BLaER1 treated with 17β-estradiol and CSF1 and Interleukin-3, amounts not matched to agents 10 nM and 100 nM (cell line): ENCODE data around the gene BCAT1.
"Not testable (repeated sequence)": the region's sequence is repeated elsewhere in the genome, so short reads cannot be mapped to it uniquely, and the experiment has no call there.

Experiments used
- H3K27ac ChIP-seq, 11 experiments: shearing (Covaris generic); formaldehyde crosslinking; 2 replicates each; pipeline ENCODE4 v1.8.1; 2022
- H3K27me3 ChIP-seq, 11 experiments: shearing (Covaris generic); formaldehyde crosslinking; 2 replicates each; pipeline ENCODE4 v1.8.1; 2022
- H3K36me3 ChIP-seq, 11 experiments: shearing (Covaris generic); formaldehyde crosslinking; 2 replicates each; pipeline ENCODE4 v1.8.1; 2022
- H3K4me1 ChIP-seq, 10 experiments: shearing (Covaris generic); formaldehyde crosslinking; 2 replicates each; pipeline ENCODE4 v1.8.1; 2022
- H3K4me2 ChIP-seq, 11 experiments: shearing (Covaris generic); formaldehyde crosslinking; 2 replicates each; pipeline ENCODE4 v1.8.1; 2022
- H3K4me3 ChIP-seq, 10 experiments: shearing (Covaris generic); formaldehyde crosslinking; 2 replicates each; pipeline ENCODE4 v1.8.1; 2022
- H3K9ac ChIP-seq, 11 experiments: shearing (Covaris generic); formaldehyde crosslinking; 2 replicates each; pipeline ENCODE4 v1.8.1; 2022
- H3K9me3 ChIP-seq, 11 experiments: shearing (Covaris generic); formaldehyde crosslinking; replicated peaks in 1 of 11; 2 replicates each; pipeline ENCODE4 v1.8.1; 2022
- H4K20me1 ChIP-seq, 11 experiments: shearing (Covaris generic); formaldehyde crosslinking; 2 replicates each; pipeline ENCODE4 v1.8.1; 2022
- Cebpa-rat ChIP-seq, 11 experiments: shearing (Covaris generic); IDR thresholded peaks; 2 replicates each; pipeline ENCODE4 v1.8.1; 2022

The BCAT1 gene

GRCh38 chr12:24881724-24882371 is 67.1 kb downstream of the BCAT1 start:
- no peaks in the 10 kb centered on the region for H3K27me3 ChIP-seq
- peaks cover 0 to 28% (median 0%) of the 10 kb centered on the region in 10 experiments; a peak in 8 of 20 replicates for H3K4me1 ChIP-seq
- H3K9me3 ChIP-seq = no peaks in the 10 kb centered on the region
- no peak overlapping the region for H3K4me3 ChIP-seq
- no peak overlapping the region for H3K4me2 ChIP-seq
- no peak for TF ChIP-seq Cebpa-rat (IDR thresholded peaks at IDR 0.05)
- no peak overlapping the region for H3K9ac ChIP-seq
- H3K27ac ChIP-seq = no peak overlapping the region
- peaks cover 0 to 13% (median 0%) of the 10 kb centered on the region in 11 experiments; a peak in 2 of 22 replicates for H4K20me1 ChIP-seq
- peaks cover 77 to 99% (median 94%) of the 10 kb centered on the region in 11 experiments for H3K36me3 ChIP-seq

- Histone ChIP-seq H4K20me1 (peaks cover 0 to 13% (median 0%) of the 10 kb centered on the region in 11 experiments; a peak in 2 of 22 replicates), H3K4me2 (no peak overlapping the region), H3K4me3 (no peak overlapping the region), H3K27me3 (no peaks in the 10 kb centered on the region), H3K27ac (no peak overlapping the region), H3K9me3 (no peaks in the 10 kb centered on the region), H3K9ac (no peak overlapping the region), H3K36me3 (peaks cover 78 to 99% (median 93%) of the 10 kb centered on the region in 11 experiments), H3K4me1 (peaks cover 0 to 28% (median 0%) of the 10 kb centered on the region in 10 experiments; a peak in 8 of 20 replicates)
- TF ChIP-seq Cebpa-rat (IDR thresholded peaks at IDR 0.05) = no peak
Measured at GRCh38 chr12:24881227-24881626, 67.7 kb downstream of the BCAT1 start.

- Histone ChIP-seq H3K9me3 (no peaks in the 10 kb centered on the region), H3K4me3 (no peak overlapping the region), H3K27me3 (no peaks in the 10 kb centered on the region), H3K36me3 (peaks cover 76 to 99% (median 92%) of the 10 kb centered on the region in 11 experiments), H4K20me1 (peaks cover 0 to 8% (median 0%) of the 10 kb centered on the region in 11 experiments; a peak in 2 of 22 replicates), H3K4me1 (peaks cover 0 to 28% (median 0%) of the 10 kb centered on the region in 10 experiments; a peak in 8 of 20 replicates), H3K27ac (no peak overlapping the region), H3K9ac (no peak overlapping the region), H3K4me2 (no peak overlapping the region)
- TF ChIP-seq Cebpa-rat (IDR thresholded peaks at IDR 0.05) = no peak
Measured at GRCh38 chr12:24880732-24881131, 68.2 kb downstream of the BCAT1 start.

- H3K36me3 ChIP-seq = peaks cover 77 to 99% (median 95%) of the 10 kb centered on the region in 11 experiments
- no peaks in the 10 kb centered on the region for H3K27me3 ChIP-seq
- H3K9ac ChIP-seq = no peak overlapping the region
- peaks cover 0 to 7% (median 0%) of the 10 kb centered on the region in 11 experiments; a peak in 2 of 22 replicates for H4K20me1 ChIP-seq
- peaks cover 0 to 28% (median 0%) of the 10 kb centered on the region in 10 experiments; a peak in 8 of 20 replicates for H3K4me1 ChIP-seq
- no peak for TF ChIP-seq Cebpa-rat (IDR thresholded peaks at IDR 0.05)
- 0 out of 22 replicates have a peak, but pooled peaks cover 0 to under 1% (median 0%) of the 10 kb centered on the region in 11 experiments for H3K9me3 ChIP-seq
- no peak overlapping the region for H3K4me3 ChIP-seq
- H3K27ac ChIP-seq = peak overlapping the region in 1 of 11 experiments; percentile 31; a peak in 1 of 22 replicates
- 0 out of 22 replicates have a peak overlapping the region, but pooled peaks of 1 of the 11 experiments have one; percentile 3 for H3K4me2 ChIP-seq
Measured at GRCh38 chr12:24879644-24880043, 69.3 kb downstream of the BCAT1 start.

DNA sequence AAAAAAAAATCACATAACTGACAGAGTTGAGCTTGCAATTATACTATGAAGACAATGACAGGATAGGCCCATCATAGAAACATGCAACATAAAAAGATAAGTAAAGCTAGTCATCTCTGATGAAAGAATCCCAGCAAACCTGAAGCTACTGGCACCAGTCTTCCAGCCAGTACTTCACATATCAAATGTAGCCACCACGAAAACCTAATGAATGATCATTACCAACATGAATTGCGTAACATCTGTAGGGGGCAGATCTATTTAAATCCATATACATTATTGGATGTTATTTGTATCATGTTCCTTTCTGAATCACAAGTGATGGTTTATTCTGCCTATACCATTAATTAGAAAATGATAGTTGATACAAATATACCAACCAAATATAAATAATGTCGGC is 73.9 kb downstream of the BCAT1 start:
- no peaks in the 10 kb centered on the region; a peak in 1 of 22 replicates for H4K20me1 ChIP-seq
- H3K36me3 ChIP-seq = peaks cover 90 to 100% (median 98%) of the 10 kb centered on the region in 11 experiments
- H3K9ac ChIP-seq = no peak overlapping the region
- H3K4me3 ChIP-seq = no peak overlapping the region
- peaks cover 0 to 12% (median 0%) of the 10 kb centered on the region in 10 experiments; a peak in 5 of 20 replicates for H3K4me1 ChIP-seq
- H3K27me3 ChIP-seq = no peaks in the 10 kb centered on the region
- TF ChIP-seq Cebpa-rat (IDR thresholded peaks at IDR 0.05) = peak in 4 of 11 experiments; percentile 15 to 69 (median 68); a peak in 6 of 22 replicates
- H3K27ac ChIP-seq = no peak overlapping the region
- no peak overlapping the region for H3K4me2 ChIP-seq
- H3K9me3 ChIP-seq = peaks cover 5 to 28% (median 23%) of the 10 kb centered on the region in 11 experiments; a peak in 19 of 22 replicates

DNA sequence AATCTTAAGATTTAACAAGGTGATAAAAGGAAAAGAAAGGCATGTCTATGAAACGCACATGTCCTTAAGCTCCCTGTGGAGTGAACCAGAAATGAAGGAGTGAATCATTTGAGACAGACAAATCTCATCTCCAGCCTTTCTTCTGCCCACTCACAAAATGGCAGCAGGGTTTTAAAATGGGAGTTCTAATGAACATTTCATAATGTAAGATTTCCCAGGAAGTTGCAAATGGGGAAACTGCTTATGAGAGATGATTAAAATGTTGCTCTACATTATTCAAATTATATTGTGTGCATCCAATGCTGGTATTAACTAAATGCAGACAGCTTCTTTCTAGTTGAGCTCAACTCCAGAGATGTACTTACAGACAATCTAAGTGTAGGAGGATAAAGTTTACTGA is 76.7 kb downstream of the BCAT1 start:
- Histone ChIP-seq H3K9ac (no peak overlapping the region), H3K36me3 (peaks cover 91 to 100% (median 98%) of the 10 kb centered on the region in 11 experiments), H3K4me2 (no peak overlapping the region), H3K4me3 (no peak overlapping the region), H3K4me1 (0 out of 20 replicates have a peak, but pooled peaks cover 0 to 6% (median 0%) of the 10 kb centered on the region in 10 experiments), H3K27me3 (no peaks in the 10 kb centered on the region), H3K9me3 (peaks cover 10 to 55% (median 48%) of the 10 kb centered on the region in 11 experiments; a peak in 21 of 22 replicates), H4K20me1 (no peaks in the 10 kb centered on the region; a peak in 1 of 22 replicates), H3K27ac (no peak overlapping the region)
- no peak for TF ChIP-seq Cebpa-rat (IDR thresholded peaks at IDR 0.05)

GRCh38 chr12:24866139-24866538 is 82.8 kb downstream of the BCAT1 start:
- peaks cover 0 to 16% (median 4%) of the 10 kb centered on the region in 10 experiments; a peak in 4 of 20 replicates for H3K4me1 ChIP-seq
- H3K9me3 ChIP-seq = peaks cover 34 to 87% (median 76%) of the 10 kb centered on the region in 11 experiments
- H3K4me2 ChIP-seq, H4K20me1 ChIP-seq, H3K27ac ChIP-seq, H3K27me3 ChIP-seq, H3K9ac ChIP-seq, H3K4me3 ChIP-seq: not testable (repeated sequence)
- peaks cover 90 to 99% (median 98%) of the 10 kb centered on the region in 11 experiments for H3K36me3 ChIP-seq

DNA sequence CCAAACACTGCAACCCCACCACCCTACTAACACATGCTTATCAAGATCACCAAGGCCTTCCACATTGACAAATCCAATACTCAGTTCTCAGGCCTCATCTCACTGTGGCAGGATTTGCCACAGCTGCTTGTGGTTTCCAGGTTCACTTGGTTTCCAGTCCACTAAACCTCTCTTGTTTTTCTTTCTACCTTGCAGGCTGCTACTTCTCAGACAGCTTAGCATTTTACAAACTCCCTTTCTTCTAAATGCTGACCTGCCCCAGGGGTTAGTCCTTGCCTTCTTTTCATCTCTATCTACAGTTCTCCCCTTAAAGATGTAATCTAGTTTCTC is 84.1 kb downstream of the BCAT1 start:
- H3K4me1 ChIP-seq = peaks cover 0 to 16% (median 4%) of the 10 kb centered on the region in 10 experiments; a peak in 4 of 20 replicates
- peaks cover 36 to 87% (median 76%) of the 10 kb centered on the region in 11 experiments for H3K9me3 ChIP-seq
- no peak overlapping the region for H3K4me2 ChIP-seq
- no peak overlapping the region for H3K4me3 ChIP-seq
- no peak for TF ChIP-seq Cebpa-rat (IDR thresholded peaks at IDR 0.05)
- H3K9ac ChIP-seq = no peak overlapping the region
- no peaks in the 10 kb centered on the region for H3K27me3 ChIP-seq
- no peaks in the 10 kb centered on the region for H4K20me1 ChIP-seq
- peaks cover 86 to 99% (median 98%) of the 10 kb centered on the region in 11 experiments for H3K36me3 ChIP-seq
- H3K27ac ChIP-seq = 0 out of 22 replicates have a peak overlapping the region, but pooled peaks of 1 of the 11 experiments have one; percentile 2
